Measurements from ENCODE around the gene CARD11.
A peak's percentile ranks its signal among the peaks of the same experiment; 100 is the strongest.
"Not testable (repeated sequence)": the region's sequence is repeated elsewhere in the genome, so short reads cannot be mapped to it uniquely, and the experiment has no call there.

Gene CARD11

DNA sequence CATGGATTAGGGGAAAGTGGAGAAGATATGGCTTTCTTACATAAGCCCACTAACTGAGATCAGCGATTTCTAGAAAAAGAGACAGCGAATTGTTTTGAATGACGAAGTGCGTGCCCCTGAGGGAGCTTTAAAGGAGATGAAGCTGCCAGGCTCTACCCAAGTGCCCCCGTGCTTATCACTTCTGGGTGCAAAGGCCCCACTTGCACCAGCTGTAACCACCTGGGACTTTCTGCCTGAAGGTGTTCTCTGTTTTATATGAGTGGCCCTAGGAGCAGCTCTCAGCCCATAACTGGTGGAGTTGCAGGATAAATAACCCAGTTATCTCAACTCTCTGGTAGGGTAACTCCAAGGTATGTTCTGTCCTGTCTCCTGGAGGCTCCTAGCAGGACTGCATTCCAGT, 20.4 kb upstream of the CARD11 start:
- DNase-seq (ENCODE audit: low spot score) = no peak

DNA sequence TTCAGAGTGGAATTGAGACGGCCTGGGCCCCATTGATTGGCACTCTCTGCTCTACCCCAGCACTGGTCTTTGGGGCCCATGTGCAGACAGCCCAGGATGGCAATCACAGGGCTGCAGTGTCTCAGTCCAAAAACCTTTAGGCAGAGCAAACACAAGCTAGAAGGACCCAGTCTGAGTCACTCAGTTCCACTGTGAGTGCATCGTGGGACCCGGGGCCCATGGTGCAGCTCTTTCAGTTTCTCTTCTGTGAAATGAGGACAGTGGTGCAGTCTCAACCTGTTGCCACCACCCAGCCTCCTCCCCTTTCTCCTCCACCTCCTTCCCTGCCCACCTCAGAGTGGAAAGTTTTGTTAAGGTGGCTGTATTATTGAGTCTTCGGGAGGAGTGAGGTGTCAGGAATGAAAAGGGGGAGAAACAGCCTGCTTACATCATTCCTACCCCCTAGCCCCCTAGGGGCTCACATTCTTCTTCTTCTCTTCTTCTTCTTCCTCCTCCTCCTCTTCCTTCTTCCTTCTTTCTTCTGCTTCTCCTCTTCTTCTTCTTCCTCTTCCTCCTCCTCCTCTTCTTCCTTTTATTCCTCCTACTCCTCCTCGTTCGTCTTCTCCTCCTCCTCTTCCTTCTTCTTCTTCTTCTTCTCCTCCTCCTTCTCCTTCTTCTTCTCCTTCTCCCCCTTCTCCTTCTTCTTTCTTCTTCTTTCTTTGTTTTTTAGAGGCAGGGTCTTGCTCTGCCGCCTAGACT, 19.5 kb upstream of the CARD11 start:
- DNase-seq (ENCODE audit: low spot score) = no peak

DNA sequence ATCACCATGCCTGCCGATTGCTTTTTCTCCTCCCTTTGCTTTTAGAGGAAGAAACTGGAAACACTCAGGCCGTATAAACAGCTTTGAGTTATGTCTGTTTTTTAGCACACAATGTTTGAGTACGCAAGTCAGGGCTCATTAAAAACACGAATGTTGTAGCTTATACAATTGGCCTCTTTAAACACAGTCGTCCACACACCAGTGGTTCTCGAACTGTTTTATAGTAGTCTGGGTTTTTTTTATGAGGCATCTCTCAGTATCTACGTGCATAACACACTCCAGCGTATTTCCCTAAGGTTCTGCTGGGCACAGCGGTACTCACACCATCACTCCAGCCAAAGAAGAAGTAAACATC, 13.4 kb upstream of the CARD11 start:
- DNase-seq (ENCODE audit: low spot score) = no peak

DNA sequence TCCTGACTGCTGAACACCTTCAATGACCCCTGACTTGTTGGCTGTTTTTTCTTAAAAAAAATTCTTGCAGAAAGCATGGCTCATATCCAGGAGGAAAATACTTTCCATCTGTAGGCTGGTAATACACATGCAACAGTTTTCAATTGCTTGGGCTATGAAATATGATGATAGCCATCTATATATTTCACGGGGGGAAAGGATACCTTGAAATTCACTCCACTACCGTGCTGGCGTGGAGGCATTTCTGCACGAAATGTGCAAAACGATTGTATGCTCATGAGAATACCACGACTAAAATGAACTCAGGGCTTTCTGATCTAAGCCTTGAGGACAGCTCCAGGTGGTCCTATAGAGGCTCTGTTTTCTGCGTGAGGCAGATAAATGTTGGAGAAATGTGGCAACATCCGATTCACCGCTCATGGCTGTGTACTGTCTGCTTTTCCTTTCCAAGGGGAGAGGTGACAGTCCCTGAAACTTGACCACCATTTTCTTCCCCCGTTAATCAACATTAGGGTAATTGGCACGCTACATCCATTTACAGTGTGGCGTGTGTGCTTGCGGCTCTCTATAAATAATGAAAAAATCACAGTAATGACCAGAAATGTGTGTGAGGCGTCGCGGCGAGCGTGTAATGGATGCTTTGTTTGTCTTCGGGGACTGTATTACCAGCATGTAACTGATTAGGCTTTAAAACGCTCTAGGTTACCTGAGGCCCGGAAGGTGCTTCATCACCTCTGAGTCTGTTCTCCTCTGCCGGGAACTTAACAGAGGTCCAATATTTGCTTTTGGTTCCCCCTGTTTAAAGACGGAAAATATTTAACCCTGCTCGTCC, 12.8 kb upstream of the CARD11 start:
- no peak for DNase-seq (ENCODE audit: low spot score)

DNA sequence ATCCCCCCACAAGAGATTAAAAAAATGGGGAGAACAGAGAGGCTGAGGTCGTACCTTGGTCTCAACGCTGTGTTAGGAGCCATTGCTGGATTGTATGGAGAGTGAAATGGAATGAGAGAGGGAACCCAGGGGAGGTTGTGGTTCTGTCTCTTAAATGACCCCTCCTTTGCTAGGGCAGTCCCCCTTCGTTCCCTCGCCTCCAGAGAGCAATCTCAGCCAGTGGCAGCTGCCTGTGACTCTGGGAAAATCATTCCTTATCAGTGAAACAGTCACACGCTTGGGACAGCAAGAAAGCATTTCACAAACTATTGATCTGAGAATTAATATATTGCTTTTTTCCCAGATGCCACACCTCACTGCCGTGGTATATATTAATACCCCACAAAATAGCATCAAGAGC, 12.0 kb upstream of the CARD11 start:
- no peak for DNase-seq (ENCODE audit: low spot score)

DNA sequence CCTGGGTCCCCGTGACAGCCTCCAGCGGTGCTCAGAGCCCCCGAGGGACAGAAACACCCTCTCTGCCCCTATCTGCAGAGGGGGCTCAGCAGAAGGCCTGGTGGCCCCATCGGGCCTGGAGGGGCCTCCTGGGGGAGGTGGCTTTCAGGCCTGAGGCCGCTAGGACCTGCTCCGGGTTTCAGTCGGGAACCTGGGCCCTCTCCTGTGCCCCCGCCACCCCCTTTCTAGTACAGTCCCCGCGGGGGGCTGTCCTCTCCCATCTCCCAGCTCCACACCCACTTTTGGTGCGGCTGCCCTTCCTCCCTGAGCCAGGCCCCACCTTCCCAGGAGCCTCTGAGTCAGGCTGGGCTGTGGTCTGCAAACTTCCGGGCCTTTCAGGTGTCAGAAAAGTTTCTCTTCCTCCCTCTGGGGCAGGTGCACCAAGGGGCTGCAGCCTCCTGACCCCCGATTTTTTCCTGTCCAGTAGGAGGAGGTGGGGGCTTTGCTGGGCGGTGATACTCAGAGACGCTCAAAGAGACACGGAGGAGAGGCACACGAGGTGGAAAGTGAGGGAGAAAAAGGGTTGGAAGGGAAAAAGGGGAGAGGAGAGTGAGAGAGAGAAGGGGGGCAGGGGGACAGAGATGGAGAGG, 692 bp downstream of the CARD11 start:
- DNase-seq (ENCODE audit: low spot score) = peak; percentile 8

DNA sequence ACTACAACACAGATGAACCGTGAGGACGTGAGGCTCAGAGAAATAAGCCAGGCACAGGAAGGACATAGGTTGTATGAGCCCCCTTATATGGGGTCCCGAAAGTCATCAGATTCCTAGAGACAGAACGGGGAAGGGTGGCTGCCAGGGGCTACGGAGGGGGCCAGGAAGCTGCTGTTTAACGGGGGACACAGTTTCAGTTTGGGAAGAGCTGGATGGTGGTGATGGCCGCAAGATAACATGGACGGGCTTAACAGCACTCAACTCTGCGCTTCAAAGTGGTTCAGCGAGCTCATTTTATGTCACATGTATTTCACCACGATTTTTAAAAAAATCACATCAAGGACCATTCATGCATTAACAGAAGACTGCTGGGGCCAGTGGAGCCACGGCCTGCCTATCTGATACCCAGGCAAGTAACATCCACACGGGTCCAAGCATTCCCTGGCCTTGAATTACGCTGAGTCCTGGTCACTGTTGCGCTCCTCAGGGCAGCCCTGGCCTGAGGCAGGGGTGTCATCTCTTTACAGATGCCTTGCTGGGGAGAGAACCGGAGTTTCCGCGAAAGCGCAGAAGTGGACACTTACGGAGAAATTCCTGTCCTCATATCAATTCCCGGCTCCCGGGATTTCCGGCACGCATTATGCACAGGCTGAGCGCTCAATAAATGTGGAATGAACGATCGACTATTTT, 1.5 kb downstream of the CARD11 start:
- DNase-seq (ENCODE audit: low spot score) = peak; percentile 3

DNA sequence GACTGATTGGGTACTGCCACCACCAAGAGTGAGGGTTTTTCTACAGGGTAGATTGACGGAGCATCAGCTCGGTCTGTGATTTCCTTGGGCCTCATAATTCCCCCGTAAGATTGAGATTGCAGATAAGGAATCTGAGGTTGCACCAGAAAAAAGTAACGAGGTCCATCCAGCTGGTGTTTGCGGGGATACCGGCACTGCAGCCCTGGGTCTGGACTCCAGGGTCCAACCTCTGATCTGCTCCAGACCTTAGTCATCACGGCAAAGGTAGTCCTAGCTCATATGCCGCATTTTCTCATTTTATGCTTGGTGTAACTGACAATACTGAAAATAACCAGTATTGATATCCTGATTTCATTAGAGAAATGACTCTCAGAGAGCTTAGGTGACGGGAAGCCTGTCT, 3.9 kb downstream of the CARD11 start:
- DNase-seq (ENCODE audit: low spot score) = peak; percentile 3

DNA sequence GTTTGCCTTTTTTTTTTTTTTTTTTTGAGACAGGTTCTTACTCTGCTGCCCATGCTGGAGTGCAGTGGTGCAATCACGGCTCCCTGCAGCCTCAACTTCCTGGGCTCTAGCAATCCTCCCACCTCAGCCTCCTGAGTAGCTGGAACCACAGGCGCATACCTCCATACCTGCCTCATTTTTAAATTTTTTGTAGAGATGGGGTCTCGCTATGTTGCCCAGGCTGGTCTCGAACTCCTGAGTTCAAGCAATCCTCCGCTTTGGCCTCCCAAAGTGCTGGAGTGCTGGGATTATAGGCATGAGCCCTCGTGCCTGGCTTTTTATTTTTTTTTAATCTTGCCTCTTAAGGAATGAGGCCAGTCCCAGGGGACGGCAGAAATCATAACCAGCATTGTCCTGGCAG, 5.7 kb downstream of the CARD11 start:
- DNase-seq (ENCODE audit: low spot score) = not testable (repeated sequence)

DNA sequence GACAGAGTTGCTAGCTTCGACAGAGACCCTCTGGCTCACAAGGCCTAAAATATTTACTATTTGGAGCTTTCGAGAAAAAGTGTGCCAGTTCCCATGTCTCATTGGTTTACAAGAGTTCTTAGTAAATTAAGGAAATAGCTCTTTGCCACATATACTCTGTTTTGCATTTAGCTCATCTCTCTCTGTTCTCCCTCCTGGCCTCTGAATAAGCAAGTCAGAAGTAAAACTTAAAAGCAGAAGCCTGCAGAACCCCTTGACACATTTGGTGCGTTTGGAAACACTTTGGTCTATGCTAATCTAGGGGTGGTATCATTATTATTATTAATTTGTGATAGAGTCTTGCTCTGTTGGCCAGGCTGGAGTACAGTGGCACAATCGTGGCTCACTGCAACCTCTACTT, 6.4 kb downstream of the CARD11 start:
- DNase-seq (ENCODE audit: low spot score) = no peak

DNA sequence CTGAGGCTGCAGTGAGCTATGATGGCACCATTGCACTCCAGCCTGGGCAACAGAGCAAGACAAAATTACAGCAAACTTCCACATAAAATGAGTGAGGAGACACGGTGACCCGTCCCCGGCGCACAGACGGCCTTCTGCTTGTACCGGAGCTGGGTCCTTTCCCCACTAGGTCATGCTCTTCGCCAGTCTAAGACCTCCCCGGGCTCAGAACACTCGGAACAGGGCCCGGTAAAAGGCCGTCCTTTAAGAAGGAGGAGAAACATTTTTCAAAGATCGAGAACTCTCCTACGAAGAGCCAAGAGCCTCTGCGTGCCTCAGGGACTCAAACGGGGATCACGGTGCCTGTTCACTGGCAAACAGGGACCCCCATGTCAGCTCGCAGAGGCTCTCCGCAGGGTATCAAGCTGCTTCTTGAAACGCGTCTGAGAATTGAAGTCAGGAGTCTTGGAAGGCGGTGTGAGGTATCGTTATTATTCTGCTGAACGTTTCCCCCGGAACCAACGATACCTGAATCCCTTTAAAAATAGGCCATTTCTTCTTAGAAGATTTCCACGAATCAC, 9.0 kb downstream of the CARD11 start:
- DNase-seq (ENCODE audit: low spot score) = no peak

DNA sequence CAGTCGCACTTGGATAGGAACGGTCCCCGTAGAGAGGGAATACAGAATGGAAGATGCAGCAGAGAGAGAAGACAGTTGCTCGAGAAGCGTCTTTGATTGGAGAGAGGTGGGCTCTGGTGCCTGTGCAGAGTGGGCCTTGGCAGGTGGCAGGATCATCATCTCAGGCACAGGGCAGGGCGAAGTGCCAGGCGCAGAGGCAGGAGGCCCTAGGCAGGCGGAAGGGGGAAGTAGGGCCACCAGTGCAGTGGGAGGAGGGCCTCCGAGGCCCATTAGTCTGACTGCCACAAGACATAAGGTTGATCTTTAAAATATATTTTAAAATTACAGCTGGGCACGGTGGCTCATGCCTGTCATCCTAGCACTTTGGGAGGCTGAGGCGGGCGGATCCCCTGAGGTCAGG, 10.1 kb downstream of the CARD11 start:
- DNase-seq (ENCODE audit: low spot score) = no peak

DNA sequence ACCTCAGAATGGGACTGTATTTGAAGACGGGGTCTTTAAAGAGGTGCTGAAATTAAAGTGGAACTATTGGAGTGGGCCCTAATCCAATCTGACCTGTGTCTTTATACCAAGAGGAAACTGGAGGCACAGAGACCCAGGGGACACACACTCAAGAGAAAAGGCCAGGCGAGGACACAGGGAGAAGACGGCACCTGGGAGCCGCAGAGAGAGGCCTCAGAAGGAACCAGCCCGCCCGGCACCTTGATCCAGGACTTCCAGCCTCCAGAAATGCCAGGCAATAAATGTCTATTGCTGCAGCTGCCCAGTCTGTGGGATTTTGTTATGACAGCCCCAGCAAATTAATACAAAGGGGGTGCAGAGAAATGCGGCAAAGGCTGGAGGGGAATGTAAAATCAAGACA, 10.5 kb downstream of the CARD11 start:
- DNase-seq (ENCODE audit: low spot score) = no peak

DNA sequence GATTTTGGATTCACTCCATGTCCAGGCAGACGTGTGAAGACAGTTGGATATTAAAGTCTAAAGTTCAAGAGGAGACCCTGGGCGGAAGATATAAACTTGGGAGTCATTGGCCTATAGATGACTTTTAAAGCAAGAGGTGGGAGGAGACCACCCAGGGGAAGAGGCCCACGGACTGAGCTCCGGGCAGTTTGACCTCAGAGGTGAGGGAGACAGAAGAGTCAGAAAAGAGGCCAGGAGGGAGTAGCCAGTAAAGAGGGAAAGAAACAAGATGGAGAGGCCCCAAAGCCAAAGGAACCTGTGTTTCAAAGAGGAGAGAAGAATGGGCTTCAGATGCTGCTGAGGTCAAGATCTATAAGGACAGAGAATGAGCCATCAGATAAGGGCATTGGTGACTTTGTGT, 11.4 kb downstream of the CARD11 start:
- no peak for DNase-seq (ENCODE audit: low spot score)

DNA sequence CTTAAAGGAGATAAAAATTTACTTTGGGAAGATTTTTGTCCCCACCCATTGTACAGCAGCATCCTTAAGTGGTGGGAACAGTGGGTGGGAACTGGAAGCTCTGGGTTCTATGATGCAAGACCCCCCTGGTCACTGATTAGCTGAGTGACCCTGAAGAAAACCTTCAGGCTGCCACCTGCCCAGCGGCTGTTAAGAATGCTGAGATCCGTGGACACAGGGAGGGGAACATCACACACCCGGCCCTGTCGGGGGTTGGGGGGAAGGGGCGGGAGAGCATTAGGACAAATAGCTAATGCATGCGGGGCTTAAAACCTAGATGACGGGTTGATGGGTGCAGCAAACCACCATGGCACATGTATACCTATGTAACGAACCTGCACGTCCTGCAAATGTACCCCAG, 14.5 kb downstream of the CARD11 start:
- no peak for DNase-seq (ENCODE audit: low spot score)

DNA sequence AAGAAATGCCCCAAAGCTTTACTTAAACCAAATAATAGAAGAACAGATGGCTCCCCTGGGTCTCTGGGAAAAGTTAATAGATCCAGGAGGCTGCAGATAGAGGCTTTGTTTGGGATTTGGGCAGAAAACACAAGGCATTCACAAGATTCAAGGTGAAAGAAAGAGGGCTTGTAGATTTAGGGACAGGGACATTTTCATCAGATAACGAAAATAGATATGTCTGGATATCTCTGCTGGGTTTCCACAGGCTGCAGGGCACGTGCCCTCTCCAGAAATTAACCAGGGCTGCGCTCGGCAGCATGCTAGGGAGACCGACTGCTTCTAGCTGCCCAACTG, 14.9 kb downstream of the CARD11 start:
- DNase-seq (ENCODE audit: low spot score) = no peak

DNA sequence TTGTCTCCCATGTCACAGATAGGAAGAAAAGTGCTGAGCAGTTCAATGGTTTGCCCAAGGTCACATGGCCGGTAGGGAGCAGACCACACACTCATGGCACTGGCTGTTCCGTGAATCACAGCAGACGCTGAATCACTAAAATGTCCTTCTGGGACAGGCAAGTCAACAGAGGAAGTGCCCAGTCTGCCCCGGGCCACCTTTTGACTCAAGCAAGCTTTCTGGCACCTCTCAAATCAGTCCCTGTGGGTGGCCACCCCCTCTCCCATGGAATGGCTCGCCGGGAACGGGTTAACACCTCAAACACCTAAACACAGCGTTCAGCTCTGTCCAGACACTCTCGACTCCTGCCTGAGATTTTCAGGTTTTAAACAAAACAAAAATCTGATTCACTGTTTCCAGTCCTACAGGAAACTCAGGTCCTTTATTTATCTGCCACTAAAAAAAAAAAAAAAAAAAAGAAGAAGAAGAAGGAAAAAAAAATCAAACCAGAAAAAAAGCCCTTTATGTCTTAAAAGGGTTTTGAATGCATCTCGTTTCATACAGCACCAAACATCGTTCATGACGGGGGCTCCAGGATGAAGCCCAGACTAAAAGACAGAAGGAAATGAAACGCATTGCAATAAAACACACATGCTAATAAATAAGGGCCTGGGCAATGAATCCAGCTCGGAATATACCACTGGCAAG, 15.5 kb downstream of the CARD11 start:
- DNase-seq (ENCODE audit: low spot score) = no peak

DNA sequence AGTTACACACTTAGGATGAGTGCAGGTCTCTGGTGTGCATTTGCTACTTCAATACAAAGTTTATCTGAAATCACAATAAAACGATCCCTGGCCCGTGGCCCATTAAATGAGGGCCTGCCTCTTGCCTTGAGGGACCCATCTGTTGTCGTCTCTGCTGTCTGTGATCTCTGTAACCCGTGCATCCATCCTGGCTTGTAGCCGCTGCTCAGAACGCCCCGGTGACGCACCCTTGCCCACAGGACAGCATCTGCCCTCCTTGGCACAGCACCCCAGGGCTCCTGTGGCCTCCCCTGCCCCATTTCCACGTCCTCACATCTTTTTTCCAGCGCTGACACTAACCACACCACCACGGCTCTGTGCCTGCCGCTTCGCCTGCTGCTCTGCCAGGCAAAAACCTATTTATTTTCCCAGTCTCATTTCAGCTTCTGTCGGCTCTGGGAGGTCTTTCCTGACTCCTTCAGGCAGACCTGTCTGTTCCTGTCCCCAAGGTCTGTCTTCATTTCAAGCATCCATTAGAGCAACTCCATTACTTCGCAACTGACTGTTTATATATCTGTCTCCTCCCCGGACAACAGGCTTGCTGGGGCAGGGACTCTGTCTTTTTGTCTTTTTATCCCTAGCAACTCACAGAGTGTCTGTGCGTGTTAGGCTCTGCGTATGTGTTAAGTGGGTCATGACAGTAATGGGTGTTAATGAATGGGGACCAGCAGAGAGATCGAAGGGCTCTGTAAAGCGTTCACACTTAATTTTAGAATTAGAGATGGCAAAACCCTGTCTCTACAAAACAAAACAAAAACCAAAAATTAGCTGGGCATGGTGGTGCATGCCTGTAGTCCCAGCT, 16.4 kb downstream of the CARD11 start:
- no peak for DNase-seq (ENCODE audit: low spot score)

DNA sequence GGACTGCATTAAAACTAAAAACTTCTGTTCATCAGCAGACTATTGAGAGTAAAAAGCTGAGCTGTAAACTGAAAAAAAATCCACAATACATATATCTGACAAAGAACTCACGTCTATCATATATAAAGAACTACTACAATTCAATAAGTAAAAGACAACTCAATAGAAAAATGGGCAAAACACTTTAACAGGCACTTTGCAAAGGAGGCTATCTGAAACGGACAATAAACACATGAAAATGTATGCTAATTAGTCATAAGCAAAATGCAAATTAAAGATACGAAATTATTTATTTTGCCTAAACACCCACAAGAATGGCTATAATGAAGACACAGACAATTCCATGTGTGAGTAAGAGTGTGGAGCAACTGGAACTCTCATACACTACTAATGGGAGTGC, 18.1 kb downstream of the CARD11 start:
- no peak for DNase-seq (ENCODE audit: low spot score)

DNA sequence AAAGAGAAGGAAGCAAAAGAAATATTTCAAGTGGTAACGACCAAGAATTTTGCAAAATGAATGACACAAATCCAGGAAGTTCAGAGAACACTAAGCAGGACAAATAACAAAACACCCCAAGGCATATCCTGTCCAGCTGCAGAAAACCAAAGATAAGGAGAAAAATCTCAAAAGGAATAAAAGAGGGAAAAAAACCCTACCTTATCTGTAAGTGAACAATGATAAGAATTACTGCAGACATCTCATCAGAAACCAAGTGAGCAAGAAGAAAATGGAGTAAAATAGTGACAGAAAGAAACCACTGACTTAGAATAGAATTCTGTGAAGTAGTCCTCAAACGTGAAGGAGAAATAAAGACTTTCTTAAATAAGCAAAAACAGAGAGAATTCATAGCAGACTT, 21.8 kb downstream of the CARD11 start:
- no peak for DNase-seq (ENCODE audit: low spot score)

DNA sequence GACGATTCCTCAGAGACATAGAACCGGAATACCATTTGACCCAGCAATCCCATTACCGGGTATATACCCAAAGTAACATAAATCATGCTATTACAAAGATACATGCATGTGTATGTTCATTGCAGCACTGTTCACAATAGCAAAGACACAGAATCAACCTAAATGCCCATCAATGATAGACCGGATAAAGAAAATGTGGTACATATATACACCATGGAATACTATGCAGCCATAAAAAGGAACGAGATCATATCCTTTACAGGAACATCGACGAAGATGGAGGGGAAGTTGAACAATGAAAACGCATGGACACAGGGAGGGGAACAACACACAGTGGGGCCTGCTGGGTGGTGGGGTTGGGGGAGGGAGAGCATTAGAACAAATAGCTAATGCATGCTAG, 22.4 kb downstream of the CARD11 start:
- not testable (repeated sequence) for DNase-seq (ENCODE audit: low spot score)

All from AG20443 (cell line).